Uterus (tissue), 2 donors: ENCODE measurements around the gene TEX47.

Experiments used
- POLR2A ChIP-seq, 2 donors: fragments of 450-650 bp; IDR thresholded peaks; one replicate each; pipeline ENCODE4 v1.6.1; 2016; ENCODE audit warnings: antibody characterized with exemption in 2 of 2, mild to moderate bottlenecking in 1 of 2, moderate library complexity in 1 of 2
- TF ChIP-seq, protein P1 (sequence below), 4 experiments: fragments of 200-600 bp in 2 of 4; fragments of 450-650 bp in 2 of 4; sonication (generic) in 2 of 4; IDR thresholded peaks; one replicate each; pipeline ENCODE4 v1.5.1; 2016 to 2019; ENCODE audit warnings: antibody characterized with exemption in 4 of 4, mild to moderate bottlenecking in 2 of 4, moderate library complexity in 1 of 4

DNA sequence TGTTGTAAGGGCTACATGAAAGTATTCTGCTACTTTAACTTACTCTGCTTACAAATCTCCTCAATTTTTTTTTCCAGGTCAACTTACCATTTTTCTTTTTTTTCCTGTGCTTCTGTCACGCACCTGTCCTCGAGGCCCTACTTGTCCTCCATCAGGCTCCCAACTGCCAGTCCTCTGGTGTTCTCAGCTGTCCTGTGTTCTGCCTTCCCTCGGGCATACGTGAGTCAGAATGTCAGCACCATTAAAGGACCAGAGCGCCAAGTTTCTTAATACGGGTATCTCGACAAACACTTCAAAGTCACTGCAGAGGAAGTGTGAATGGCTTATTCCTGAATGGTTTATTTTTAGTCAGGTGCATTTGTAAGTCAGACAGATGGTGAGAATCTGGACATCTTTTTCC lies at the start of gene TEX47:
- TF ChIP-seq POLR2A (IDR thresholded peaks at IDR 0.05) = no peak
- TF ChIP-seq, protein P1, sequence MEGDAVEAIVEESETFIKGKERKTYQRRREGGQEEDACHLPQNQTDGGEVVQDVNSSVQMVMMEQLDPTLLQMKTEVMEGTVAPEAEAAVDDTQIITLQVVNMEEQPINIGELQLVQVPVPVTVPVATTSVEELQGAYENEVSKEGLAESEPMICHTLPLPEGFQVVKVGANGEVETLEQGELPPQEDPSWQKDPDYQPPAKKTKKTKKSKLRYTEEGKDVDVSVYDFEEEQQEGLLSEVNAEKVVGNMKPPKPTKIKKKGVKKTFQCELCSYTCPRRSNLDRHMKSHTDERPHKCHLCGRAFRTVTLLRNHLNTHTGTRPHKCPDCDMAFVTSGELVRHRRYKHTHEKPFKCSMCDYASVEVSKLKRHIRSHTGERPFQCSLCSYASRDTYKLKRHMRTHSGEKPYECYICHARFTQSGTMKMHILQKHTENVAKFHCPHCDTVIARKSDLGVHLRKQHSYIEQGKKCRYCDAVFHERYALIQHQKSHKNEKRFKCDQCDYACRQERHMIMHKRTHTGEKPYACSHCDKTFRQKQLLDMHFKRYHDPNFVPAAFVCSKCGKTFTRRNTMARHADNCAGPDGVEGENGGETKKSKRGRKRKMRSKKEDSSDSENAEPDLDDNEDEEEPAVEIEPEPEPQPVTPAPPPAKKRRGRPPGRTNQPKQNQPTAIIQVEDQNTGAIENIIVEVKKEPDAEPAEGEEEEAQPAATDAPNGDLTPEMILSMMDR (IDR thresholded peaks at IDR 0.05) = no peak
